GM19023 (cell line): ENCODE data around the gene NAGPA.

Experiments
- ATAC-seq: cut with Tn5 transposase; IDR thresholded peaks from one replicate; pipeline ENCODE4 v1.9.1; 2021; ENCODE audit warnings: mild to moderate bottlenecking, moderate library complexity; ENCODE audit not compliant: unreplicated experiment

NAGPA gene

GRCh38 chr16:5028950-5029475, 4.7 kb downstream of the NAGPA start:
- ATAC-seq, result no peak

GRCh38 chr16:5027575-5028235, 6.0 kb downstream of the NAGPA start:
- no peak for ATAC-seq

GRCh38 chr16:5027086-5027485, 6.6 kb downstream of the NAGPA start:
- ATAC-seq, result no peak

- ATAC-seq, result no peak
Measured at GRCh38 chr16:5026664-5027063, 7.1 kb downstream of the NAGPA start.

GRCh38 chr16:5025171-5025632, 8.5 kb downstream of the NAGPA start:
- ATAC-seq, result no peak

GRCh38 chr16:5024632-5025031, 9.1 kb downstream of the NAGPA start:
- no peak for ATAC-seq

GRCh38 chr16:5022521-5022920, 11.2 kb downstream of the NAGPA start:
- ATAC-seq, result no peak

- no peak for ATAC-seq
Measured at GRCh38 chr16:5020551-5020950, 13.2 kb downstream of the NAGPA start.

- no peak for ATAC-seq
Measured at GRCh38 chr16:5019775-5020174, 14.0 kb downstream of the NAGPA start.

- ATAC-seq, result no peak
Measured at GRCh38 chr16:5018793-5019192, 14.9 kb downstream of the NAGPA start.

GRCh38 chr16:5017678-5017969, 16.1 kb downstream of the NAGPA start:
- no peak for ATAC-seq

- ATAC-seq, result no peak
Measured at GRCh38 chr16:5016967-5017677, 16.6 kb downstream of the NAGPA start.

GRCh38 chr16:5015887-5016286, 17.8 kb downstream of the NAGPA start:
- ATAC-seq, result no peak

- no peak for ATAC-seq
Measured at GRCh38 chr16:5015351-5015750, 18.4 kb downstream of the NAGPA start.

- no peak for ATAC-seq
Measured at GRCh38 chr16:5012887-5013286, 20.8 kb downstream of the NAGPA start.

GRCh38 chr16:5011637-5012036, 22.1 kb downstream of the NAGPA start:
- ATAC-seq, result no peak

GRCh38 chr16:5010576-5011329, 23.0 kb downstream of the NAGPA start:
- ATAC-seq, result no peak

GRCh38 chr16:5008311-5008731, 25.4 kb downstream of the NAGPA start:
- ATAC-seq, result no peak

- ATAC-seq, result no peak
Measured at GRCh38 chr16:5007256-5007655, 26.5 kb downstream of the NAGPA start.

GRCh38 chr16:5006348-5007193, 27.2 kb downstream of the NAGPA start:
- ATAC-seq, result no peak

GRCh38 chr16:5005916-5006315, 27.8 kb downstream of the NAGPA start:
- no peak for ATAC-seq
